H9 (cell line): Measurements from ENCODE around the gene RUNX2. TPM values are rescaled to one million over a fixed set of nuclear protein-coding genes. Genes with fewer than 3 reads are reported as not detected.

Experiments used
- DNase-seq: peaks from one replicate; pipeline ENCODE4 v3.0.0-alpha.2; 2017
- H2AFZ ChIP-seq: one replicate; pipeline ENCODE4 v1.6.1; 2013; ENCODE audit warnings: mild to moderate bottlenecking, low read length, control low read depth, moderate library complexity
- H2AK5ac ChIP-seq: 2 replicates; pipeline ENCODE4 v1.6.1; 2013; ENCODE audit warnings: low read length, control low read depth, mixed read lengths; ENCODE audit not compliant: insufficient read length
- H2BK120ac ChIP-seq: one replicate; pipeline ENCODE4 v1.6.1; 2013; ENCODE audit warnings: low read depth, mild to moderate bottlenecking, low read length, control low read depth, inconsistent platforms; ENCODE audit not compliant: poor library complexity, severe bottlenecking
- H2BK12ac ChIP-seq: 2 replicates; pipeline ENCODE4 v1.6.1; 2013; ENCODE audit warnings: low read length, control low read depth, mixed read lengths, low read depth; ENCODE audit not compliant: insufficient read length
- H2BK15ac ChIP-seq: 2 replicates; pipeline ENCODE4 v1.6.1; 2013; ENCODE audit warnings: low read depth, low read length, control low read depth
- H2BK20ac ChIP-seq: one replicate; pipeline ENCODE4 v1.6.1; 2013; ENCODE audit warnings: low read depth, mild to moderate bottlenecking, low read length, control low read depth, inconsistent platforms; ENCODE audit not compliant: poor library complexity, severe bottlenecking
- H2BK5ac ChIP-seq: 2 replicates; pipeline ENCODE4 v1.6.1; 2013; ENCODE audit warnings: low read length, control low read depth, mixed read lengths; ENCODE audit not compliant: insufficient read length
- H3K14ac ChIP-seq: 2 replicates; pipeline ENCODE4 v1.6.1; 2013; ENCODE audit warnings: low read length, control low read depth; ENCODE audit not compliant: insufficient read depth
- H3K18ac ChIP-seq: 2 replicates; pipeline ENCODE4 v1.6.1; 2013; ENCODE audit warnings: low read depth, mild to moderate bottlenecking, mixed read lengths, low read length, control low read depth; ENCODE audit not compliant: insufficient read length
- H3K23ac ChIP-seq: 2 replicates; pipeline ENCODE4 v1.6.1; 2013; ENCODE audit warnings: low read length, control low read depth, mixed read lengths, low read depth; ENCODE audit not compliant: insufficient read length
- H3K23me2 ChIP-seq: 2 replicates; pipeline ENCODE4 v1.6.1; 2013; ENCODE audit warnings: low read depth, mild to moderate bottlenecking, mixed read lengths, low read length, control low read depth; ENCODE audit not compliant: insufficient read length, poor library complexity, severe bottlenecking
- H3K27ac ChIP-seq: 2 replicates; pipeline ENCODE4 v1.5.1; 2013; ENCODE audit warnings: low read length, control low read depth, mixed read lengths, low read depth; ENCODE audit not compliant: insufficient read length
- H3K27me3 ChIP-seq: 2 replicates; pipeline ENCODE4 v1.6.1; 2013; ENCODE audit warnings: low read length, control low read depth, inconsistent platforms; ENCODE audit not compliant: insufficient read depth
- H3K4ac ChIP-seq: 2 replicates; pipeline ENCODE4 v1.6.1; 2013; ENCODE audit warnings: low read depth, mild to moderate bottlenecking, control low read depth, inconsistent platforms, low read length, moderate library complexity
- H3K4me1 ChIP-seq: 2 replicates; pipeline ENCODE4 v1.6.1; 2013; ENCODE audit warnings: low read length, control low read depth, inconsistent platforms; ENCODE audit not compliant: insufficient read depth
- H3K4me2 ChIP-seq: 2 replicates; pipeline ENCODE4 v1.6.1; 2013; ENCODE audit warnings: low read length, control low read depth, mixed read lengths; ENCODE audit not compliant: insufficient read length, insufficient read depth
- H3K56ac ChIP-seq: 2 replicates; pipeline ENCODE4 v1.6.1; 2013; ENCODE audit warnings: low read depth, mild to moderate bottlenecking, mixed read lengths, low read length, control low read depth; ENCODE audit not compliant: insufficient read length
- H3K79me1 ChIP-seq: 2 replicates; pipeline ENCODE4 v1.6.1; 2013; ENCODE audit warnings: low read depth, mild to moderate bottlenecking, moderate library complexity, low read length, control low read depth, inconsistent platforms; ENCODE audit not compliant: insufficient read depth, poor library complexity, severe bottlenecking
- H3K79me2 ChIP-seq: 2 replicates; pipeline ENCODE4 v1.6.1; 2013; ENCODE audit warnings: low read length, control low read depth, inconsistent platforms; ENCODE audit not compliant: insufficient read depth
- H3K9ac ChIP-seq: 2 replicates; pipeline ENCODE4 v1.6.1; 2013; ENCODE audit warnings: low read length, control low read depth, mixed read lengths; ENCODE audit not compliant: insufficient read length; ENCODE audit errors: extremely low read depth
- H3K9me3 ChIP-seq: one replicate; pipeline ENCODE4 v1.6.1; 2013; ENCODE audit warnings: low read depth, low read length, inconsistent platforms; ENCODE audit not compliant: control insufficient read depth
- H3T11ph ChIP-seq: one replicate; pipeline ENCODE4 v1.6.1; 2013; ENCODE audit warnings: mild to moderate bottlenecking, low read length, control low read depth, inconsistent platforms
- H4K20me1 ChIP-seq: one replicate; pipeline ENCODE4 v1.6.1; 2013; ENCODE audit not compliant: control insufficient read depth, insufficient read length, insufficient read depth
- H4K5ac ChIP-seq: 2 replicates; pipeline ENCODE4 v1.6.1; 2013; ENCODE audit warnings: low read depth, mild to moderate bottlenecking, mixed read lengths, low read length, control low read depth; ENCODE audit not compliant: insufficient read length
- H4K8ac ChIP-seq: replicated peaks from 2 replicates; pipeline ENCODE4 v1.6.1; 2013; ENCODE audit warnings: low read length, control low read depth, mixed read lengths, low read depth; ENCODE audit not compliant: insufficient read length
- H4K91ac ChIP-seq: 2 replicates; pipeline ENCODE4 v1.6.1; 2013; ENCODE audit warnings: low read depth, mild to moderate bottlenecking, moderate library complexity, mixed read lengths, low read length, control low read depth; ENCODE audit not compliant: insufficient read length
- H3K27ac Mint-ChIP-seq, 3 experiments: 2 replicates in 2 of 3; 3 replicates in 1 of 3; pipeline ENCODE4 v1.8.0; 2020 to 2021; ENCODE audit warnings: mixed read lengths in 3 of 3, mild to moderate bottlenecking in 1 of 3, moderate library complexity in 1 of 3
- H3K27me3 Mint-ChIP-seq: 2 replicates; pipeline ENCODE4 v1.8.0; 2021; ENCODE audit warnings: low read depth, mild to moderate bottlenecking, moderate library complexity, mixed read lengths
- H3K36me3 Mint-ChIP-seq, 3 experiments: 2 replicates in 2 of 3; 3 replicates in 1 of 3; pipeline ENCODE4 v1.8.0; 2020 to 2021; ENCODE audit warnings: low read depth in 3 of 3, mixed read lengths in 3 of 3; ENCODE audit not compliant: insufficient read depth in 1 of 3
- H3K4me1 Mint-ChIP-seq, 2 experiments: 2 replicates each; pipeline ENCODE4 v1.8.0; 2020; ENCODE audit warnings: mixed read lengths in 2 of 2
- H3K4me3 Mint-ChIP-seq, 2 experiments: 2 replicates in 1 of 2; 3 replicates in 1 of 2; pipeline ENCODE4 v1.8.0; 2020 to 2021; ENCODE audit warnings: mild to moderate bottlenecking in 2 of 2, mixed read lengths in 2 of 2, moderate library complexity in 1 of 2
- H3K9me3 Mint-ChIP-seq, 2 experiments: 2 replicates in 1 of 2; 3 replicates in 1 of 2; pipeline ENCODE4 v1.8.0; 2020; ENCODE audit warnings: mild to moderate bottlenecking in 2 of 2, mixed read lengths in 2 of 2, moderate library complexity in 1 of 2
- CTCF ChIP-seq: fragments of 200-600 bp; sonication (generic); conservative IDR thresholded peaks from 3 replicates; pipeline ENCODE4 v1.8.0; 2021; ENCODE audit warnings: antibody characterized with exemption, mild to moderate bottlenecking
- WGBS: extraction: QIAGEN DNeasy Blood & Tissue Kit; methylation state at CpG from one replicate; pipeline ENCODE4 v1.1.7; 2013; ENCODE audit warnings: missing lambda C conversion rate, low lambda C conversion rate, mixed read lengths; ENCODE audit not compliant: insufficient read length; ENCODE audit errors: extremely low coverage; 5-methylcytosine and 5-hydroxymethylcytosine counted together
- total RNA-seq: library from RNA; stranded (reverse); gene quantifications from 2 replicates; pipeline ENCODE4 v1.2.1, GENCODE V29; 2021

RUNX2 gene
- total RNA-seq, 1 experiment from 2014 or later, result 0.15 TPM

GRCh38 chr6:45518013-45518720 lies 190.0 kb downstream of the RUNX2 start:
- Histone ChIP-seq H2BK15ac (no peak overlapping the region), H3K27me3 (no peaks in the 10 kb centered on the region), H3K9me3 (no peaks in the 10 kb centered on the region), H3K4me2 (no peak overlapping the region), H4K8ac (no peak overlapping the region), H2BK12ac (no peak overlapping the region), H3K56ac (no peak overlapping the region), H2BK5ac (no peak overlapping the region), H3T11ph (no peak overlapping the region), H2AK5ac (no peak overlapping the region), H2BK120ac (no peak overlapping the region), H2BK20ac (no peak overlapping the region), H3K23ac (no peak overlapping the region), H3K9ac (no peak overlapping the region), H3K23me2 (no peaks in the 10 kb centered on the region), H3K79me2 (no peaks in the 10 kb centered on the region), H4K91ac (no peak overlapping the region), H3K79me1 (no peaks in the 10 kb centered on the region), H4K20me1 (no peaks in the 10 kb centered on the region), H3K4me1 (peaks cover 4% of the 10 kb centered on the region; the same call in 1 of the 2 replicates), H3K14ac (no peak overlapping the region), H3K18ac (no peak overlapping the region), H3K4ac (no peak overlapping the region), H3K27ac (no peak overlapping the region), H4K5ac (no peak overlapping the region), H2AFZ (no peak overlapping the region)
- Mint-ChIP-seq H3K36me3 (no peaks in the 10 kb centered on the region; a peak in 1 of 7 replicates), H3K27me3 (no peaks in the 10 kb centered on the region), H3K4me1 (peaks cover 45 to 57% of the 10 kb centered on the region in 2 experiments), H3K27ac (no peak overlapping the region), H3K9me3 (no peaks in the 10 kb centered on the region), H3K4me3 (no peak overlapping the region)
- no peak for DNase-seq
- no CpG with 5 or more reads among the region's 4 CpGs for WGBS
- no peak for TF ChIP-seq CTCF
